Measurements from ENCODE around the gene INS. TPM values are rescaled to one million over a fixed set of nuclear protein-coding genes. Genes with fewer than 3 reads are reported as not detected.
A peak's percentile ranks its signal among the peaks of the same experiment; 100 is the strongest.

The INS gene
- total RNA-seq, 1 experiment from 2014 or later: not detected

DNA sequence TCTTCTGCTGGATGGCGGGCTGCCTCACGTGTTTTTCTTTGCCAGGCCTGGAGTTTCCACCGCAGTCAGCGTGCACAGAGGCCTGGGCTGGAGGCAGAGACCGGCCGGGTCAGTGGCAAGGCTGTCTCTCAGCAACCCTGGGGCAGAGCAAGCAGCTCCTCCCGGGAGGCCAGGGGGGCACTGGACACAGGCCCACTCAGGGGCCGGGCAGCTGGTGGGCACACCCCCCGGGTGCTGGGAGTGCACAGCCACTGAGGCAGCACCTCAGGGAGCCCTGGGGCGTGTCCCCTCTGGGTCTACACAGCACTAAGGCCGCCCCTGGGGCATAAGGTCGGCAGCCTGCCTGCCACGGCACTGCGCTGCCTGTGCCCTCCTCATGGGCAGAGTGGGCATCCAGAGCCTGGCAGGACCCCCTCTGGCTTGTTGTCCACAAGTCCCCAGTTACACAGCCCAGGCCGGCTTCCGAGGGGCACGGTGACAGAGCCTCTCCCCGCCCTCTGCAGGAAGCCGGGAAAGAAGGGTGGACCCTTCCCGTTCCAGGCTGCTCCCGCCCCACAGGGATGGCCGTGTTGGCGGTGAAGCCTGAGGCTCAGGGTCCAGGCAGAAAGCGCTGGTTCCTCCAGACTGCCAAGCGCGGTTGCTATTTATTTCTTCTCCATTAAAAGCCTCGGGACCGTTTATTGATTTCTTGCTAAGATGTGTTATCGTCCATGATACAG lies 29.1 kb upstream of the INS start:
- intact Hi-C loops (cut with micrococcal nuclease; ENCODE audit: unreplicated experiment): no loop called here
- Mint-ChIP-seq H3K9me3 (ENCODE audit: low read depth, unreplicated experiment) (no peaks in the 10 kb centered on the region), H3K27ac (ENCODE audit: unreplicated experiment) (no peak overlapping the region), H3K27me3 (ENCODE audit: unreplicated experiment) (peaks cover 5% of the 10 kb centered on the region), H3K4me1 (ENCODE audit: low read depth, unreplicated experiment) (no peaks in the 10 kb centered on the region), H3K36me3 (ENCODE audit: insufficient read depth, unreplicated experiment) (no peaks in the 10 kb centered on the region), H3K4me3 (ENCODE audit: low read depth, unreplicated experiment) (no peak overlapping the region)
- DNase-seq: no peak
- BruUV-seq (replicated peaks): no TSS peak
- CTCF ChIA-PET: no interaction called here
- TF ChIP-seq CTCF (IDR thresholded peaks at IDR 0.05; ENCODE audit: unreplicated experiment): no peak

GRCh38 chr11:2188745-2189144 lies 27.7 kb upstream of the INS start:
- DNase-seq: no peak
- Mint-ChIP-seq H3K4me1 (ENCODE audit: low read depth, unreplicated experiment) (no peaks in the 10 kb centered on the region), H3K4me3 (ENCODE audit: low read depth, unreplicated experiment) (no peak overlapping the region), H3K27ac (ENCODE audit: unreplicated experiment) (no peak overlapping the region), H3K27me3 (ENCODE audit: unreplicated experiment) (no peaks in the 10 kb centered on the region), H3K9me3 (ENCODE audit: low read depth, unreplicated experiment) (no peaks in the 10 kb centered on the region), H3K36me3 (ENCODE audit: insufficient read depth, unreplicated experiment) (no peaks in the 10 kb centered on the region)
- CTCF ChIA-PET: no interaction called here
- intact Hi-C loops (cut with micrococcal nuclease; ENCODE audit: unreplicated experiment): no loop called here
- no peak for TF ChIP-seq CTCF (IDR thresholded peaks at IDR 0.05; ENCODE audit: unreplicated experiment)
- no TSS peak for BruUV-seq (replicated peaks)

DNA sequence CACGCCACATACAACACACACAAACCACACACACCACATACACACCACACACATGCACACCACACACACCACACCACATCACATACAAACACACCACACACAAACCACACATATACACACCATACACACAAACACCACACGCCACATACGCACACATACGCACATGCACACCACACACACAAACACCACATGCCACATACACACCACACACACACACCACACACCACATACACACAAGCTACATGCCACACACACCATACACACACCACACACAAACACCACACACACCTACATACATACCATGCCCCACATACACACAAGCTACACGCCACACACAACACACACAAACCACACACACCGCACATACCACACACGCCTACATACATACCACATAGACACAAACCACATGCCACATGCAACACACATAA lies 26.3 kb upstream of the INS start:
- CTCF ChIA-PET: interaction anchor here (0.7 to 2.1 kb wide), 7 partner anchors 16 to 233 kb away, joined by 3 to 9 read pairs (median 4); partner anchors contain the start of genes C11orf21, TH and TSPAN32
- Mint-ChIP-seq H3K4me3 (ENCODE audit: low read depth, unreplicated experiment) (no peak overlapping the region), H3K4me1 (ENCODE audit: low read depth, unreplicated experiment) (no peaks in the 10 kb centered on the region), H3K36me3 (ENCODE audit: insufficient read depth, unreplicated experiment) (no peaks in the 10 kb centered on the region), H3K27ac (ENCODE audit: unreplicated experiment) (no peak overlapping the region), H3K27me3 (ENCODE audit: unreplicated experiment) (no peaks in the 10 kb centered on the region), H3K9me3 (ENCODE audit: low read depth, unreplicated experiment) (no peaks in the 10 kb centered on the region)
- BruUV-seq (replicated peaks): no TSS peak
- DNase-seq: no peak
- TF ChIP-seq CTCF (IDR thresholded peaks at IDR 0.05; ENCODE audit: unreplicated experiment): no peak
- intact Hi-C loops (cut with micrococcal nuclease; ENCODE audit: unreplicated experiment): no loop called here

- Mint-ChIP-seq H3K9me3 (ENCODE audit: low read depth, unreplicated experiment) (no peaks in the 10 kb centered on the region), H3K27me3 (ENCODE audit: unreplicated experiment) (no peaks in the 10 kb centered on the region), H3K36me3 (ENCODE audit: insufficient read depth, unreplicated experiment) (no peaks in the 10 kb centered on the region), H3K4me3 (ENCODE audit: low read depth, unreplicated experiment) (no peak overlapping the region), H3K27ac (ENCODE audit: unreplicated experiment) (no peak overlapping the region), H3K4me1 (ENCODE audit: low read depth, unreplicated experiment) (no peaks in the 10 kb centered on the region)
- CTCF ChIA-PET: interaction anchor here (0.5 to 2.1 kb wide), 10 partner anchors 15 to 234 kb away, joined by 3 to 9 read pairs (median 4); partner anchors contain the start of genes C11orf21, TH, TSPAN32 and TSSC4
- TF ChIP-seq CTCF (IDR thresholded peaks at IDR 0.05; ENCODE audit: unreplicated experiment): peak; percentile 50
- intact Hi-C loops (cut with micrococcal nuclease; ENCODE audit: unreplicated experiment): no loop called here
- peak; percentile 69 for DNase-seq
- BruUV-seq (replicated peaks): no TSS peak
Measured at GRCh38 chr11:2186669-2187279, 25.8 kb upstream of the INS start.

All from Calu3 (cell line).